ENCODE data around the gene RBM12.

Gene RBM12

GRCh38 chr20:35620818-35621559, 43.7 kb downstream of the RBM12 start:
- no peak for DNase-seq (ENCODE audit: low spot score)

GRCh38 chr20:35619196-35620095, 45.3 kb downstream of the RBM12 start:
- DNase-seq (ENCODE audit: low spot score), result peak; percentile 91

- DNase-seq (ENCODE audit: low spot score), result no peak
Observed at GRCh38 chr20:35618263-35619131, 46.2 kb downstream of the RBM12 start.

- DNase-seq (ENCODE audit: low spot score), result peak; percentile 78
Observed at GRCh38 chr20:35617397-35618262, 47.1 kb downstream of the RBM12 start.

- no peak for DNase-seq (ENCODE audit: low spot score)
Observed at GRCh38 chr20:35616465-35617396, 48.0 kb downstream of the RBM12 start.

DNA sequence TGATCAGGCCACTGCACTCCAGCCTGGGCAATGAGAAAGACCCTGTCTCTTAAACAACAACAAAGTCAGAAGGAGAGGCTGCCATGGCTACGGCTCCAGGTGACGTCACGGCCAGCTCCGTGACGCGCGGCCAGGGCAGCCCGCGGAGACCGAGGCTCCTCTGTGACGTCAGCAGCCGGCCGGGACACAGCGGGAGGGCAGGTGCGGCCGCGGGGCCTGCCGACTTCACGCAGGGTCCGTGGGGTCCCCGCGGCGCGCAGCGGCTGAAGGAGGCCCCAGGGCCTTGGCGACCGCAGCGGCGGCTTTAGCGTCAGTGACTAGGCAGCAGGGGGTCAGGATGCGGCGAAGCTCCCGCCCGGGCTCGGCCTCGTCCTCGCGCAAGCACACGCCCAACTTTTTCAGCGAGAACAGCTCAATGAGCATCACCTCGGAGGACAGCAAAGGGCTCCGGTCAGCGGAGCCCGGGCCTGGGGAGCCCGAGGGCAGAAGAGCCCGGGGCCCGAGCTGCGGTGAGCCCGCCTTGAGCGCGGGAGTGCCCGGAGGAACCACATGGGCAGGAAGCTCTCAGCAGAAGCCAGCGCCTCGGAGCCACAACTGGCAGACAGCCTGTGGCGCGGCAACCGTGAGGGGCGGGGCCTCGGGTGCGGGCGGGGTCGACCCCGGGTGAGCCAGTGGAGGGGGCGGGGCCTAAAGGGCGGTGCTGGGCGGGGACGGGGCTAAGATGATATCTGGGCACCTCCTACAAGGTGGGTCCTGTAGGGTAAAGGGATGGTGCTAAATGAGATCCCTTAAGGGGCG, 48.8 kb downstream of the RBM12 start, which contains the start of gene SPAG4:
Gene SPAG4, plus strand, starts transcription at position 163 of the 798 bp plus-strand sequence. Its CDS starts 175 bp downstream, at position 338.
- peak; percentile 94 for DNase-seq (ENCODE audit: low spot score)

GRCh38 chr20:35611482-35611881, 53.2 kb downstream of the RBM12 start:
- DNase-seq (ENCODE audit: low spot score), result no peak

GRCh38 chr20:35610833-35611427, 53.8 kb downstream of the RBM12 start:
- DNase-seq (ENCODE audit: low spot score), result no peak

- DNase-seq (ENCODE audit: low spot score), result no peak
Observed at GRCh38 chr20:35607003-35607735, 57.5 kb downstream of the RBM12 start.

DNA sequence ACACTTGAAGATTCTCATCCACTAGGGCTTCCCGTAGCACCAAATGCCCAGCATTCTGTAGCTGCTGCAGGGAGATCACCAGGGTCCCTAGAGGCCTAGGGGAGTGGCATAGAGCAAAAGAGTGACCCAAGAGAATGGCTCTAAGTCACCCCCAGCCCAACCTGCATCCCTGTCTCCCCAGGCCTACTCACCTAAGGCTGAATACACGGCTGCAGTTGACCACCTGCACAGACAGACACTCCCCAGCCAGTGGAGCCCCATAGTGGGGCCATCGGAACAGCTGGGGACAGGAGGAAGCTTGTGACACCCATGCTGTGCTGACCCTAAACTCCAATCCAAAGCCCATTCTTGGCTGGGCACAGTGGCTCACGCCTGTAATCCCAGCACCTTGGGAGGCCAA, 58.6 kb downstream of the RBM12 start:
- DNase-seq (ENCODE audit: low spot score), result no peak

DNA sequence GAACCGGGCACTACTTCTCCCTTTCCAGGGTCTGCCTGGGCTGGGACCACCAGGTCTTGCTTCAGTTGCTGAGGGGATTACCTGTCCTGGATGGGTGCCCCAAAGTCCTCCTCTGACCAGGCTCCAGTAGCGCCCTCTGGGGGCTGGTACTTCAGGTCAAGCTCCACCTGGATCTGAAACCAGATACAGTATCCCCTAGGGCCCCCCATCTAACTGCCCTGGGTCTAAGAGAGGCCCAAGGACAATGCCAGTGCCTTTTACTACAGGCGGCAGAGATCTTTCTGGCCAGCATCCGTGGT, 60.3 kb downstream of the RBM12 start:
- no peak for DNase-seq (ENCODE audit: low spot score)

DNA sequence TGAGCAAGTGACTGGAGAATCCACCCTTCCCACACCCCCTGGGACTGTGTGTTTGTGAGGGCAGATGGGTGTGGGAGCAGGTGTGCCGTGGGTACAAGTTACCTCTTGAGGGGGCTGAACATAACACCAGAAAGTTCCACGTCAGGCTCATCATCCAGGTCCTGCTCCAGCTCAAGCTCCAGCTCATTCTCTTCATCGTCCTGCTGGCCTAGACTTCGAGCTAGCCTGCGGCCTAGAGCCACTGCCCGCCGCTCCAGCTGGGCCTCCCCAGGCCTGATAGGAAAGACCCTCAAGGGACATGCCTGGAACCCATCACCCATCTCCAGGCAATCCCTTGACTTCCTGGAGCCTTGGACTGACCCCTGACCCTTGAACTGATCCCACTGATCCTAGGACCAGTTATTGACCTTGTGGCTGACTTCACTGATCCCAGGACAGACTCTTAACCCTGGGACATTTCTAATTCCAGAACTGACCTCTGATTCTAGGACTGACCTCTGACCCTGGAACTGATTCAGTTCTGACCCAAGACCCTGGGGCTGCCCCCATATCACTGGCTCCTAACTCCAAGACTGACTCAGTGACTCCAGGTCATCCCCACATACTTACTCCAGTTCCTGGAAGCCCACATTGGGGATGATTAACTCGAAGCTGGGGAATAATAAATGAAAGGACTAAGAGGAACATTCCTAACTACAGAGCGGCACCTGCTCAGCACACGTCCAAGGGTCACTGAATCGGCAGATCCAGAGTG, 60.8 kb downstream of the RBM12 start:
- no peak for DNase-seq (ENCODE audit: low spot score)

DNA sequence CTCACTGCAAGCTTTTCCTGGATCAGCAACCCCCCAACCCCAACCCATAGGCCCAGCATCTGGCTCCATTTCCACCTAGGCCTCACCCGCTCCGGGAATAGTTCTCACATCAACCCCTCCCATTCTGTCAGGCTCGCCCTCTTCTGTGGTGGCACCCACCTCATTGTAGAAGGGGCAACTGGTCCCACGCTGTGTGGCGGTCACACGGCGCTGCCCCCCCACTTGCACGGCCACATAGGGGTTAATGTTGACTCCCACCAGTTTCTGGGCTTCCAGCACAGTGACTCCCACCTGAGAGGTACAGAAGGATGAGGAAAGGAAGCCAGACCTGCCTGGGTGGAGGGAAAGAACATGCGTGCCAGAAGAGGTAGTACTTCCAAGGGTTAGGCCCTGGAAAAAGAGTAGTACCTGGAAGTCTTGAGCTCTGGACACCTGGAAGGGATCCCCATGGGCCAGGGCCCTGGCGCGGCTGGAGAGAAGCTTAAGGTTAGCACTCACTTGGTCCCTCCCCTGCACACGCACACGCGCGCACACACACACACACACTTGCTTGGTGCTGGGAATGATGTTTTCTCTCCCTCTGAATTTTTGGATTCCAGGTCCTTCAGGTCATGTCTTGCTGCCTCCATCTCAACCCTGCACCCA, 61.7 kb downstream of the RBM12 start:
- no peak for DNase-seq (ENCODE audit: low spot score)

GRCh38 chr20:35601990-35602389, 62.7 kb downstream of the RBM12 start:
- no peak for DNase-seq (ENCODE audit: low spot score)

DNA sequence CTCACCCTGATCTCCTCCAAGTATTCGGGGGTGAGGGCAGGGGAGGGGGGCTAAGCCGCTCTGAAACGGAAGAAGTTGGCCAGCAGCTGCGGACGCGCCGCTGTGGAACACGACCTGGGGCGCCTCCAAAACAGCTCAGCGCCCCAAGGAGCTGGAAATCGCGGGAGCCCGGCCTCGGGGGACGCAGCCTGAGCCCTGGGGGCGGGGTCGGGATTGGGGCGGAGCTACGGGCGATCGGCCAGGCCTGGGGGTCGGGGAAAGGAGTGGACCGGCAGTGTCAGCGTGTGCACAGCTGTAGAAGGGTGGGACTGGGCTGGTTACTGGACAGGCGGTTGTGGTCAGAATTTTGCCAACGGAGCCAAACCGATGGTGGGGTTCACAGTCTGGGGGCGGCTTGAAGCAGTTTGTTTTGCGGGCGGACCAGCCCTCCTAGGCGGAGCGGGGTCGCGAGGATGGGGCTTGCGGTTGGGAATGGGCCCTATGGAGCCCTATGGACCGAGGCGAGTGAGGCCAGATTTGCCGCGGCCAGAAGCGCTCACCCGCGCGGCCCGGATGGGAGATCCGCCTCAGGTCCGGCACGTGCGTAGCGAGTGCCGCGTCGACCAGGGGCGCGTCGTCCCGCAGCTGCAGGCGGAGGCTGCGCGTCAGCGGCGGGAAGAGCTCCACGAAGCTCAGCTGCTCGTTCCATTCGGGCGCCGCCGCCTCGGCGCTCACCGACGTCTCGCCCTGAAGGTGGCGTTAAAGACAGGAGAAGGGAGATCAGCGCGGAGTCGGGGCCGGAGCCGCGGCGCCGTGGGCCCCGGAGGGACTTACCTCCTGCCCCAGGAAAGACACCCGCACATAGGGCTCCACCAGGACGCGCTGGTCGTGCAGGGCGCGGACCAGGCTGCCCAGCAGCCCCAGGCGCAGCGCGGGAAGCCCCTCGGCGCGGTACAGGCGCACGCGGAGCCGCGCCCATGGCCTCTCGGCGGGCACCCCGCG, 63.4 kb downstream of the RBM12 start:
- DNase-seq (ENCODE audit: low spot score), result peak; percentile 84

Data from left forelimb (tissue), 1 donor.